Peyer's patch (tissue), 4 donors: Measurements from ENCODE around the gene ZC3H4.

Experiments used
- CTCF ChIP-seq, 6 experiments: fragments of 450-650 bp in 4 of 6; fragments of 200-600 bp in 2 of 6; sonication (generic) in 1 of 6; IDR thresholded peaks; one replicate each; pipeline ENCODE4 v1.5.1; 2017 to 2019; ENCODE audit warnings: antibody characterized with exemption in 6 of 6, mild to moderate bottlenecking in 3 of 6, moderate library complexity in 1 of 6
- POLR2A ChIP-seq, 2 donors: fragments of 450-650 bp; IDR thresholded peaks; one replicate each; pipeline ENCODE4 v1.5.1; 2017; ENCODE audit warnings: antibody characterized with exemption in 2 of 2, mild to moderate bottlenecking in 2 of 2, moderate library complexity in 2 of 2

- TF ChIP-seq CTCF (IDR thresholded peaks at IDR 0.05) (no peak), POLR2A (IDR thresholded peaks at IDR 0.05) (no peak)
Measured at GRCh38 chr19:47039239-47039874, 74.2 kb downstream of the ZC3H4 start.
